ENCODE measurements around the gene HCN3.

HCN3 gene

DNA sequence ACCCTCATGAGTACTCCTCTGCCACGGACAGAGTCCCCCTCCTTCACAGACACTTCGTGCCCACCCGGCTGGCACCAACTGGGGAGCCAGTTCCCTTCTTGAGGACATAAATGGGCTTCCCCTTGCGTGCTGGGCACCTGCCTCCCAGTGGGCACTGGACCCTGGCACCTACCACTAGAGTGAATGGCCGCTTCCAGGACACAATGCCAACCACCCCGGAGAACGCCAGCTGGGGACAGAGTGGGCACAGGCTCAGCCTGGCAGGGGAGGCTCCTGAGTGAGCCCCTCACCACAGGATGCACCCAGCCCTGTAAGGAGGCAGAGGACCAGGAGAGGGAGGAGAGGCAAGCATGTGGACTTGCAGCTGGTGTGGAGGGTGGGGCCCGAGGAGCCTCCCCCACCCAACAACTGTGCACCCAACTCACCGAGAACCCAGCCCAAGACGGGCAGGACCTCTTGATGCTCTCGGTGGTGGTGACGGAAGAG is 23.0 kb upstream of the HCN3 start:
- no peak for DNase-seq (ENCODE audit: low spot score)

DNA sequence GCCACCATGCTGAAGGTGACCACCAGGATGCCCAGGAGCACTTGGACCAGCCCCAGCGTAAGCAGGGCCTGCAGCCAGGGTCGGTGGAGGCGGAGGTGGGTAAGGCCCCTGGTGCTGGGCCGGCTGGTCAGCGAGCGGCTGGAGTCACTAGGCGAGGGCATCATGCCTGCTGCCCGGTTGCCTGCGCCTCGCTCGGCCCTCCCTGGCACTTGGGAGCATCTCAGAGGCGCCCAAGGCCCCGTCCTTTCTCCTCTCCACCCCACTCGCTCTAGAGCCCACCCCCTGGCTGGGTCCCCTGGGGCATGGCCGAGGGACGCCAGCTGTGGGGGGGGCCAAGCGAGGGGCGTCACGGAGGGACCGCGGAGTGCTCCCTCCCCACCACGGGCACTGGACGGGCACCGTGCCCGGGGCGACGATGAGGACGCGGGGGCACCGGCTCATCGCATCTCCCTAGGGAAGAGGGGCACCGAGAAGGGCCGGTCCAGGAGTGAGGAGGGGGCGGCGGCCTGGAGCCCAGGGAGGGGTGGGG is 22.5 kb upstream of the HCN3 start:
- DNase-seq (ENCODE audit: low spot score): no peak

DNA sequence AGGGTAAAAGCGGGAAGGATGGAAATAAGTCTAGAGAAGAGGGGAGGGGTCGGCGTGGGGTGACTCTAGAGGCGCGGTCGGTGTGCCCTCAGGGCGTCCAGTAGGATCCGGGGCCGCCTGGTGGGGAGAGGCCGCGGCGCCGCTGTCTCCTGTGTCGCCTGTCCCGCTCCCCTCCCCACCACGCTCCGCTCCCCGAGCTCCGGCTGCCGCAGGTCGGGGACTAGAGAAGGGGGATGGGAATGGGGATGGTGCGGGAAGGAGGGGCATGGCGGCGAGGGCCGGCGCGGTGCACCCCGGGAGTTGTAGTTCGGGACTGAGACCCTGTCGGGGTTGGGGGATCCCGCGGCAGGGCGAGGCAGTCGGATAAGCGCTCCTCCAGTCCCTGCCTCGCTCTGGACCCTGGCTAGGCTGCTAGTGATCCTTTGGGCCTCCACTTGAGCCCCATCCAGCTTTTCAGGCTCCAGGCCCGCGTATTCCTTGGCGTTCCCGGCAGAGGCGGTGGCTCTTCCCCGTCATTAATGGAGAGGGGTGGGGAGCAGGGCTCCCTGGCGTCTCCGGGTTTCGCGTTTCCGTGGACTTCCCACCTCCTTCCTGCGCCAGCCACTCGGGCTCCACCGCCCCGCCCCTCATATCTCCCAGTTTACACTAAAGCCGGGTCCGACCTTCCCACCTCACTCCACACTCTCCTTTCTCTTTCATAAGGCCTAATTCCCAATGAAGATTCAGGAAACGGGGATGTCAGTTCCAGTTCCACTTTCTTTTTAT is 21.8 kb upstream of the HCN3 start, which contains the start of gene ENTREP3:
Gene ENTREP3, minus strand, starts transcription at position 241 of the 765 bp plus-strand sequence. CDS start 606 bp downstream, outside the sequence.
- DNase-seq (ENCODE audit: low spot score): peak; percentile 76

DNA sequence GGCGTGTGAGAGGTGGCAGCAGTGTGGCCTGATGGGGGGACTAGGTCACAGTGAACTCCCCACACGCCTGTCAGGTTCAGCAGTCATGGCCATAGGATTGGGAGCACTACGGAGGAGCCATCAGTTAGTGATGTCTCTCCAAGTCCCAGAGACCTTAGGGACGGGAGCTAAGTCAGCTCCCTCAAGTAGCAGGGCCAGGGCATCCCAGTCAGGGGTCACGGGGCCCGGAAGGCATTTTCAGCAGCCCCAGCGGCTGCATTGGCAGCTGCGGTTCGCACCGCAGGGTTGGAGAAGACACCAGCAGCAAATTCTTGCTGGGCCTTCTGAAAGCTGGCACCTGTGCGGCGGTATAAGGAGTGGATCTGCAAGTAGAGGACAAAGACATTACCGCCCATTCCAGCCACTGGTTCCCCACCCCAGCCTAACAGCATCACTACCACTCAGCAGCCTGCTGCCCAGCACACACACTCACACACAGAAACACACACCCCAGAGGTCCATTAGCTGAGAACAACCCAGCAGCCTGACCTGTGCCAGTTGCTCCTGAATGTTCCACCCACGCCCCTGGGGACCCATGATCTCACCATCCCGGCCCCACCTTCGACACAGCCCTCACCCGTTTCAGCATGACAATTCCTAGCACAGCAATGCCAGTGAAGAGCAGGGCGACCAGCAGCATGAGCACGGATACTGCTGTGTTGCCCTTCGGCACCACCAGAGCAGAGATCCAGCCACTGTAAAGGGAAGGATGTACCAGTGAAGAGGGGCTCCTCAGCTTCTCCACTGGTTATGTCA is 21.0 kb upstream of the HCN3 start:
- no peak for DNase-seq (ENCODE audit: low spot score)

DNA sequence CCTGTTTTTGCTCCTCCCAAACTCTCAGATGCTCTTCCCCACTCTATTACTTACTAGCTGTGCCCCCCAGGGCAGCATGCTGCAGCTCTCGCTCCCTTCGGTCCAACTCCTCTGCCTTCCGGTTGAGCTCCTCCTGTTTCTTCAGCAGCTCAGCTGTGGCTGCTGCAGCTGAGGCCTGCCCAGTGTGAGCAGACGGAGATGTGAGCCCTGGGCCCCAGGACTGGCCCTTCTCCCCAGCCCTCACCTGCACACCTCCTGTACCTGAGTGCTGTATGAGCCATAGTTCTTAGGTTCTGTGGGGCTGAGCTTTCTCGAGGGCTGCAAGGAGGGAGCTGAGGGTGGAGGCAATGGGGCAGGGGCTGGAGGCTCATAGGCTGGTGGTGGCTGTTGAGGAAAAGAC is 17.0 kb upstream of the HCN3 start:
- no peak for DNase-seq (ENCODE audit: low spot score)

DNA sequence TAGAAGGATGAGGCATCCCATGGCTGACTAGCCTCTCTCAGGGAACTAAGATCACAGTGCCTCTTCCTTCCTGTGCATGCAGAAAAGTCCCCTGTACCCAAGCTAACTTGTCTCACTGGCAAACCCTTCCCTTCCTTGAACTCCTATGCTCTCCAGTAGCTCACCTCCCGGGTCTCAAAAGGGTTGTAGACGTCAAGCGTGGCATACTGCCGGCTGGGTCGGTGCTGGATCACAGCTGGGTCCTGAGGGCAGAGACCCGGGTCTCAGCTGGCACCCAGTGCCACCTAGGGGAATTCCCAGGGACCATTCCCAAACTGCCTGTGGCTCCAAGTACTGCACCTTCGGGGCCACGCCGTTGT is 15.8 kb upstream of the HCN3 start:
- DNase-seq (ENCODE audit: low spot score): peak; percentile 44

DNA sequence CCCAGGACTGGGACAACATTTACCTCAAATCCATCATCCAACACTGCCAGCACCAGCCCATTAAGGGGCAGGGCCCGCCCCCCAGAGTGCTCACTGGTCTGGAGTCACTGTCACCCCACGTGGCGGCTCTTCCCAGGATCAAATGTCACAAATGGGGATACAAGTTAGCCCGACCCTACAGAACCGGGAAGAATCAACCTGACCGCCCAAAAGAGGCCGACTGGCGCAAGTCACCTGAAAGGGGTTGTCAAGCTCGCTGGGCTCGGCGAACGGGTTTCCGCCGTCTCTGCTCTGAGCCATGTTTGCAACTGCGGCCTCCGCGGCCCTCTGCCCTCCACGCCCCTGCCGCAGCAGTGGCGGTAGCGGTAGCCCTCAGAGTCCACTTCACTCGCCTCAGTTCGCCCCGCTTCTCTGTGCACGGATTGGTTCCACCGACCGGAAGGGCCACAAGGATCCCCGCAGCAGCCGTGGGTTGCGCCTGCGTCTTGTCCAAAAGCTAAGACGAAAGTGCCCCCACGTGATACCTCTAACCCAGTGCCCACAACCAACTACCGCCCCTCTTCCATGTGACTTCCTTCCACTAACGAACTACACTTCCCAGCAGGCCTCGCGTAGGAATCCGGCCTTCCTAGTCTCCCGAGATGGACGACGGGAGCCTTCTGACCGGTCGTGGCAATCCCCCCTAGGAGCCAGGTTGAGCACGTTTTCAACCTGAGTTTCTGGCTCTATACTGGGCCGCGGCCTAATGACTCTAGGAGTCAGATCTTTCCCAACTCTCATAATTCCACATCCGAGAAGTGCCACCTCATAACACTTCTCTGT is 15.2 kb upstream of the HCN3 start, which contains the start of gene SCAMP3:
Gene SCAMP3, minus strand, starts transcription at position 509 of the 822 bp plus-strand sequence. Its CDS starts 209 bp downstream, at position 300.
- peak; percentile 97 for DNase-seq (ENCODE audit: low spot score)

DNA sequence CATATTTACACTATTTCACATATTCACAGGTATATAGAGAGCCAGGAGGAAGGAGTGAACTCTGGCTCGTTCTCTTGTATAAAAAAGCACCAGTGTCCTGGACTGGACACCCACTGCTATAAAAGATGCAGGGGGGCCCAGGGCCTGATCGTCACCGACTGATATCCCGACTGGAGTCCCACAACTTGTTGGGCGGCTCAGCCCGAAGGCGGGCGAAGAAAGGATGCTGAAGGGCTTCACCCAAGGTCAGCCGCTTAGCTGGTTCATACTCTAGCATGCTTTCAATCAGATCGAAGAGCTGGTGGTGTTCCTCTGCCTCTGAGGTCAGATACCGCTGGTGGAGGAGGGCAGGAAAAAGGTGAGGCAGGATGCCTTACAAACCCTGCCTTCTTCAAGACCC is 14.2 kb upstream of the HCN3 start:
- DNase-seq (ENCODE audit: low spot score): no peak

DNA sequence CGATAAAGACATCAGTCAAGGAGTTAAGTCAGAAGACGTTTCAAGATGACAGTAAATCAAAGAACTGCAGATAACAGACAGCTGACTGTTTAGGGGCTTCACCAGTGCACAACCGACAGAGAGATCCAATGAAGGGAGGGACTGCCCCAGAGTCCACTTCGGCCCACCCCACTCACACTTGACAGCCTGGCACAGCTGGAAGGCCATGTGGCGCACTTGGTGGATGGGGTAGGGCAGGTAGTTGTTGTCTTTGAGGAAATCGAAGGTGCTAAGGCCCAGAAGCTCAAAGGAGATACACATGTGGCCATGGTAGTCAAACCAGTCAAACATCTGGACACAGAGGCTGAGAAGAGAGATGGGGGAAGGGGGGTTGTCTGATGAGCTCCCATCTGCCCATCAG is 10.7 kb upstream of the HCN3 start:
- DNase-seq (ENCODE audit: low spot score): no peak

DNA sequence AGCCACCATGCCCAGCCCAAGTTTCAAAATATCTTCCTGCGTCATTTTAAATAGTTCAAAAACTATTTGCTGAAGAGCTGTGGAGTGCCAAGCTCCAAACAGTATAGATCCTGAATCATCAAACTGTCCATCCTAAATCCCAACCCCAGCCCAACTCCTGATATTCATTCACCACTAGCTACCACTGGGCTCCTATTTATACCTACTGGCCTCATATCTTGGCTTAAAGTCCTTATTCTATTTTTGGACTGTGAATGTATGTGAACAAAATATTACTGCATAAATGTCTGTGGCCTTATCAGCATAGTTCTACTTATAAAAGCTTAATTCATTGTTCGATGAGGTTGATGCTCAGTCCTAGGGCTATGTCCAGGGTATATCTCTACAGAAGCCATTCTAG is 9.9 kb upstream of the HCN3 start:
- DNase-seq (ENCODE audit: low spot score): no peak

DNA sequence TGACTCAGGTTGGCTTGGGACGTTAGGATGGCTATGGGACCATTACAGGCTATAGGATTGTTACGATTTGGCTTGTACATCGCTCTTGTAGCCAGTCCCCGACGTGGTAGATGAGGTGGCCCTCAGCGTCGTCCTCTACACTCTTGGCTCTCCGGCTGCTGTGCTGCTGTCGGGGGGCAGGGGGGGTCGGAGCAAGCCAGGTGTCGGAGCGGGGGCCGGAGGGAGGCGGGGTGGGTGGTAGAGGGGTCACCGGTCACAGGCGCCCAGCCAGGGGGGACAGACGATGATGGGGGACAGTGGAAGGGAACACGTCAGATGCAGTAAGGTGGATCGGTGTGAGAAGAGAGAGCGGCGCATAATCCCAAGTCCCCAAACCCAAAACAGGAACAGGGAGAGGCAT is 8.6 kb upstream of the HCN3 start:
- no peak for DNase-seq (ENCODE audit: low spot score)

DNA sequence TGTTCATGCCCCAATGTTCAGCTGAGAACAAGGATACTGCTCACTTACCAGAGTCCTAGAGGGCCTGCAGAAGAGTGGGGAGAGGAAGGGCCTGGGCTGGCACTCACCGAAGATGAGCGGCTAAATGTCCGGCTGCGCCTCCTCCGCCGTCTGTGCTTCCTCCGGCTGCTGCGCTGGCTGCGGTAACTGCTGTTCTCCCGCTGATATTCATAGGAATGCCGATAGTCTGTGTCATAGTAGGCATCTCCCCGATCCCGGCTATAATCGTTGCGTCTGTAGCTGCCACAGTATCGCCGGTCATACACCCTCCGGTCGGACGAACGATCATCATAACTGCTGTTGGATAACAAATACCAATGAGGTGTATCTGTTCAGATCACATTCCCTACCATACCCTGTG is 7.9 kb upstream of the HCN3 start:
- DNase-seq (ENCODE audit: low spot score): no peak

DNA sequence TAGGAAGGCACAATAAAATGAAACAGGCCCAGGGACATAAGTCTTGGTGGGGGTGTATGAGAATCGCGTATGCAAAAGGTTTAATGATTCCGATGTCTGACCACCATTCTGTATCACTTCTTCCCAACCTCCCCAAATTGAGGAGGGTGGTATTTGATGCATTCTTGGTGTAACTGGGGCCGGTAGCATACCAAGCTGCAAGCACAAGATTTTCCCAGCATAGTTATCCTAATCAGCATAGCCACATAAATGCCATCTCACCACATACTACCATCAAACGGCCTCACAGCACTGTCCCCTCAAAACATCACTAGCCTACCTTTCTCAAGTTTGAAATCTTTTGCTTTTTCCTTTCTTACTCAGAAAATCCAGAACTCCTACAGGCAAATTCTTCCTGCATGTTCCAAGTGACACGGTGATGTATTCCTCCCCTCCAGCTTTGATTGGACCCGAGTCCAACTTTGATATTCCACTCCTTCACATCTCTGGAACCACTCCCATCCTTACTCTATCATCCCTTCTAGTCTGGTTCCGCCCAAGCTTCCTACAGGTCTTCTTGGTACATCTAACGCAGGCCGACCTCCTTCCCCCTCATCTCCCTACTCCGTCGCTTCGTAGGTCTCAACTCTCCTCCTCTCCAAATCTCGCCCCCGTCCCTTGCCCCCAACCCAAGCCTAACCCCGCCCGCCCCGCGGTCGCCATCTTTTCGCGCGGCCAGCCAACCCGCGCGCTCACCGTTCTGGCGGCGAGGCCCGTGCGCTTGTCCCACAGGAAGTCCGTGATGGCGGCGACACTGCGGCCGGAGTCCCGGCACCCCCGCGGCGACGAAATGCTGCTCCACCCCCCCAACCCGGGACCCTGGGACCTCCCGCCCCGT is 4.6 kb upstream of the HCN3 start:
- DNase-seq (ENCODE audit: low spot score): peak; percentile 39

DNA sequence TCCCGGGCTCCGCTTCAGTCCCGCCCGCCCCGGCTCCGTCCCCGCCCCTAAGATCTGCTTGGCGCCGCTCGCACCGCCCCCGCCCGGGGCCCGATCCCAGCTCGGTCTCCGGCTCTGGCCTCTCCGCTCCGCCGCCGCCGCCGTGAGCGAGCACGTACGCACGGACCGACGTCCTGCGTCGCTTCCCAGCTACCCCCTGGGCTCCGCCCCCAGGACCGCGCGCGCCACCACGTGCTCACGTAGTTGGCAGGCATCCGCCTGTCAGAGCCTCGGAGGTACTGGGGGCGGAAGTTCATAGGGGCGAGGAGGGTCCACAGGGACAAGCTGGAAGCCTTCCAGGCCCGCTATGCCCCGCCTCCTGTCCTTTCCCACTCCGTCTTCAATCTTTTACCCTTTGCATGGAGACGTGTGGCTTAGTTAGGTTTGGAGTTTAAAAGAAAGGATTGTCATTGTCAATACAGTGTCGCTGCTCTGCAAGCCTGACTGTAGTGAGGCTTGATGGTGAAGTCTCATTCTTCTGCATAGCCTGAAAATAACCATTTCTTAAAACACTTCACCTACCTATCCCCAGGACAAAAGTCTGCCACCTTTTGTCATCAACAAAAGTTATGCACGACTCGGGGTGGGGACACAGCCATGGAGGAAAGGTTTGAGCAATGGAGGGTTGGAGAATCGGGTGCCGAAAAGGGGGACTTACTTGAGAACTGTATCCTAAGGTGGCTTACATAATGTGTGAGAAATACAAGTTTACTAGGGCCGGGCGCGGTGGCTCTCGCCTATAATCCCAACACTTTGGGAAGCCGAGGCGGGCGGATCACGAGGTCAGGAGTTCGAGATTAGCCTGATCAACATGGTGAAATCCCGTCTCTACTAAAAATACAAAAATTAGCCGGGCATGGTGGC is 3.7 kb upstream of the HCN3 start, which contains the start of gene CLK2:
Gene CLK2, minus strand, starts transcription at position 162 of the 903 bp plus-strand sequence. CDS start 2,527 bp downstream, outside the sequence.
- DNase-seq (ENCODE audit: low spot score): peak; percentile 94

DNA sequence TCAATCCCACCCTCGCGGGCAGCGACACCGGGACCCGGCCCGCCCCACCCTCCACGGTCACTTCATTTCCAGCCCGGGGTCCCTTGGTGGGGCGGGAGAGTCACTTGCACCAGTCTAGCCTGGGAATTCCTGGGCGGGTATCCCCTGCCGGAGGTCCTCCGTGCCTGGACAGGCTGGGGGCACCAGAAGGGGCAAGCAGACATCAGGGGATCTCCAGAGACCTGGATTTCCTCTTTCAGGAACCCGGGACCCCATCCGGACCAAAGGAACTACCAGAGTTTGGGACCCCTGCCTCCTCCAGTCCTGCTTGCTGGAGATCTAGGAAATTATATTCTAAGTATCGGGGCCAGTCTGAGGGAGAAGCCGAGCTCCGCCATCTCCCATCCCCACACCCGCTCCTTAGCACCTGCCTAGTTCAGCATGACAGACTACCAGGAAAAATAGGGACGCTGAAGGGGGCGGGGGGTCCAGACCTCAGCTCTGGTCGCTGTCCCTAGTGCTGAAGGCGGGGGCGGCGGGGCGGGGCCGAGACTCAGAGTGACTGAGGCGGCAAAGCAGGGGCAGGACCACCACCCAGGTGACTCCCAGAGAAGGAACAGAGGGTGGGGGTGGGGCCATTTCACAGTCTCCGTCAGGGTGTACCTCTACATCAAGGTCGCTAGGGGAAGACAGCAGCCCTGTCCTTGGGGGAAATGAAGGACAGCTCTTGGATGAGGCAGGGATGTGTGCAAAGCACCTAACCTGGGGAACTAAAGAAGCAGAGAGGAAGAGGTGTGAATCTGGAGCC is 832 bp downstream of the HCN3 start:
- no peak for DNase-seq (ENCODE audit: low spot score)

DNA sequence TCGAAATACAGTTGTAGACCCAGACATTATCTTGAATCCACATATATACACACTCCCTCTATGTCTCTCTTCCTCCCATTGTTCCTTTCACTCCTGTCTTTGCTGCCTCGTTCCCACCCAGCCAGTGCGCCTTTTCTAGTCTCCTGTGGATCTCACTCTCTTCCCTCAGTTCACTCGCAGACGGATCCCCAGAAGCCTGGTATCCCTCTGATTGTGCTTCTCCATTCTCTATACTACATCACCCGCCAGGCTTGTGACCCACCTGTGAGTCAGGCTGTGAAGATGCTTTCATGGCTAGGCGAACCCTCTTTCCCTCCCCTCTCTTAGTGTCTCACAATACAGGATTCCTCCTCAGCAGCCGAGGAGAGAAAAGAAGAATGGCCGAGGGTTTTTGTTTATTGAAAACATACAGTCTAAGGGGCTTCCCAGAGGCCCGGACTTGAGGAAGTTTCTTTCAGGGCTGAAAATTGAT is 1.5 kb downstream of the HCN3 start:
- no peak for DNase-seq (ENCODE audit: low spot score)

DNA sequence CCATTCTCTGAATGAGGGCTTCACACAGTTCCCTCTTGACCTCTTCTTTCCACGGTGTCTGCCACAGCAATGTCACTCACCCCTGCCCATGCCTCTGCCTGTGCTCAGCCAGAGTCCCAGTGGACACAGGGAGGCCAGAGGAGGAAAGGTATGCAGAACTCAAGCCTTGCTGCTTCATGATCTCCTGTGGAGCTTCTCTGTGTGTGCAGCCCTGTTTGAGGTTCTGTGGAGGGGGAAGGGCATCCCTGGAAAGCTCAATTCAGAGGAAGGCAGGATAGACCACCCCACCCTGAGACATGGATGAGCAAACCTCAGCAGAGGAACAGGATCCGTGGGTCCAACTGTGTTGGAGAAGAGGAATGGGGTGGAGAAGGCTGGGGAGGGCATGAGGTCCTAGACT is 2.0 kb downstream of the HCN3 start:
- DNase-seq (ENCODE audit: low spot score): no peak

DNA sequence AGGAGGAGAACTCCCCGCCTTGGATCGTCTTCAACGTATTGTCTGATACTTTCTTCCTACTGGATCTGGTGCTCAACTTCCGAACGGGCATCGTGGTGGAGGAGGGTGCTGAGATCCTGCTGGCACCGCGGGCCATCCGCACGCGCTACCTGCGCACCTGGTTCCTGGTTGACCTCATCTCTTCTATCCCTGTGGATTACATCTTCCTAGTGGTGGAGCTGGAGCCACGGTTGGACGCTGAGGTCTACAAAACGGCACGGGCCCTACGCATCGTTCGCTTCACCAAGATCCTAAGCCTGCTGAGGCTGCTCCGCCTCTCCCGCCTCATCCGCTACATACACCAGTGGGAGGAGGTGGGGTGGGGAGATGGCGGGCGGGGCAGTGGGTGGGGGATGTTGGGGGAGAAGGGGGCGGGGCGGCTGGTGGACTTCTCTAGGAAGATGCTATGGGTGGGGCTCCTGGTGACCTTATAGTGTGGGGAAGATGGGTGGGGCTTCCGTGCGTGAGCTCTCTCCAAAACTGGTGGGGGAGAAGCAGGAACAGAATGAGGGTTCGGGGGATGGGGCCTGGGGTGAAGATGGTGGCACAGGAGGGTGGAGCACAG is 5.3 kb downstream of the HCN3 start:
- DNase-seq (ENCODE audit: low spot score): no peak
